Activated B cell treated with CpG ODN at 0.5 μM for 24 hours (primary cell): Measurements from ENCODE around the gene P2RY1. TPM values are rescaled to one million over a fixed set of nuclear protein-coding genes. Genes with fewer than 3 reads are reported as not detected.
"Not testable (repeated sequence)": the region's sequence is repeated elsewhere in the genome, so short reads cannot be mapped to it uniquely, and the experiment has no call there.

Source experiments
- ATAC-seq: fragments of 200-7000 bp; cut with Tn5 transposase; one replicate; pipeline ENCODE4 v1.10.0; 2021; ENCODE audit warnings: low read depth, mild to moderate bottlenecking, moderate library complexity
- CTCF ChIA-PET: fragments of 350-600 bp; sonication (Branson Sonifier 250); formaldehyde crosslinking; loops from one replicate; lab custom pipeline; 2021; ENCODE audit warnings: antibody characterized with exemption; lab: Charles Lee
- POLR2A ChIA-PET: fragments of 350-600 bp; sonication (Branson Sonifier 250); formaldehyde crosslinking; loops from one replicate; lab custom pipeline; 2021; ENCODE audit warnings: antibody characterized with exemption; lab: Charles Lee
- DNase-seq: peaks from one replicate; pipeline ENCODE4 v3.0.0; 2022
- H3K27ac Mint-ChIP-seq: one replicate; pipeline ENCODE4 v1.8.0; 2020; ENCODE audit warnings: mixed read lengths
- H3K27me3 Mint-ChIP-seq: one replicate; pipeline ENCODE4 v1.8.0; 2021; ENCODE audit warnings: mixed read lengths
- H3K36me3 Mint-ChIP-seq: one replicate; pipeline ENCODE4 v1.8.0; 2021; ENCODE audit warnings: low read depth, mixed read lengths
- H3K4me1 Mint-ChIP-seq: one replicate; pipeline ENCODE4 v1.8.0; 2021; ENCODE audit warnings: mixed read lengths
- H3K4me3 Mint-ChIP-seq: one replicate; pipeline ENCODE4 v1.8.0; 2020; ENCODE audit warnings: mild to moderate bottlenecking, mixed read lengths
- H3K9me3 Mint-ChIP-seq: one replicate; pipeline ENCODE4 v1.8.0; 2020; ENCODE audit warnings: mixed read lengths
- CTCF ChIP-seq: fragments of 200-600 bp; IDR thresholded peaks from one replicate; pipeline ENCODE4 v1.8.0; 2022; ENCODE audit warnings: antibody characterized with exemption, mild to moderate bottlenecking
- intact Hi-C: fragments of 100-400 bp; cut with micrococcal nuclease; formaldehyde crosslinking; loops from one replicate; pipeline ENCODE4 v1.15.1; 2024
- total RNA-seq: library from RNA; stranded (reverse); gene quantifications from 2 replicates; pipeline ENCODE4 v1.2.3, GENCODE V29; 2022

The P2RY1 gene
- total RNA-seq, 1 donor from 2014 or later: 0.20 TPM

DNA sequence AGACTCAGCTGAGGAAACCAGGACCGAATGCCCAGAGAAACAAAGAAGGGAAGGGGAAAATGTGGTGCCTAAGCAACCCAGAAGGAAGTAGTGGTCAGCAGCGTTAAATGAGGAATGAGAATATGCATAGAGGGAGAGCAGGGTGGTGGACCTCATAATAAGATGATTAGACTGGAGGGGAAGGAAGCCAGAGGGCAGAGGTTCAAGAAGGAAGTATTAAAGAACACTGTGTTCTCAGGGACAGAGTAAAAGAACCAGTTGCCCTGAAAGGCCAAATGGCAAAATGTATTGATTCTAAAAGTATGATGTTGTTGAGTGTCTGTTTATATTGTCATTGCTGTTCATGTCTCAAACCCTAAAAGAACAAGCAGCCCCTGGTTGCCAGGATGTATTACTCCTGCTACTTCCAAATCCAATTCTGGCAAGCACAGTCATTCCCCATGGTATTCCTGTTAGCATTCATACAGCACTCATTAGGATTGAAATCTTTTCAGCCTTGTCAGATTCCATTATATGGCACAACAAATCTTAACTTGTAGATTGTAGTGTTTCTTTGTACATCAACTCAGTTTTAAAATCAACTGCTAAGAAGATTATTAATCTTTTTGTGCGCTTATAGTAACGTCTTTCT, 23.4 kb downstream of the P2RY1 start:
- DNase-seq (no peak), ATAC-seq (no peak)
- POLR2A ChIA-PET: no interaction called here
- CTCF ChIA-PET: no interaction called here
- Mint-ChIP-seq H3K27me3 (no peaks in the 10 kb centered on the region), H3K4me3 (no peak overlapping the region), H3K27ac (no peak overlapping the region), H3K36me3 (no peaks in the 10 kb centered on the region), H3K9me3 (no peaks in the 10 kb centered on the region), H3K4me1 (no peaks in the 10 kb centered on the region)
- TF ChIP-seq CTCF: no peak
- intact Hi-C loops: no loop called here

DNA sequence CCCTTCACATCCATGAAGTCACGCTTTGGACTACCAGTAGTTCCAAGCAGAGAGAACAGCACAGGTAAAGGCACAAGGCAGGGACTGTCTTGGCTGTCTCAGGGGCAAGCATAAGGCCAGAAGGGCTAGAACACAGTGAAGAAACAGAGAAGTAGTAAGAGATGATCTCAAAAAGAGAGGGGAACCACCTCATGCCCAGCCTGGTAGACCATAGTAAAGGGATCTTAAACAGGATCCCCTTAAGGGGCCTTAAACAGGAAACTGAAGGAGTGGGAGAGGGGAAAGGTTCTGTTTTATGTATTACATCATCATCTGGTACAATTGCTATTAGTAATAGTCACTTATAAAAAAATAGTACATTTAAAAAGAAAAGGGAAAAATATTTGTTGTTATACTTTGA, 25.8 kb downstream of the P2RY1 start:
- Mint-ChIP-seq H3K9me3 (no peaks in the 10 kb centered on the region), H3K36me3 (no peaks in the 10 kb centered on the region), H3K4me3 (no peak overlapping the region), H3K27me3 (no peaks in the 10 kb centered on the region), H3K27ac (no peak overlapping the region), H3K4me1 (no peaks in the 10 kb centered on the region)
- ChIA-PET CTCF (no interaction called here), POLR2A (no interaction called here)
- no peak for ATAC-seq
- TF ChIP-seq CTCF: no peak
- DNase-seq: no peak
- intact Hi-C loops: no loop called here

- no peaks in the 10 kb centered on the region for H3K36me3 Mint-ChIP-seq
- H3K4me1 Mint-ChIP-seq: no peaks in the 10 kb centered on the region
- no peak overlapping the region for H3K4me3 Mint-ChIP-seq
- TF ChIP-seq CTCF: no peak
- no peak for DNase-seq
- intact Hi-C loops: no loop called here
- H3K9me3 Mint-ChIP-seq: no peaks in the 10 kb centered on the region
- H3K27me3 Mint-ChIP-seq: no peaks in the 10 kb centered on the region
- ChIA-PET POLR2A (no interaction called here), CTCF (no interaction called here)
- ATAC-seq: no peak
- H3K27ac Mint-ChIP-seq: no peak overlapping the region
Observed at GRCh38 chr3:152865668-152866245, 30.8 kb downstream of the P2RY1 start.

DNA sequence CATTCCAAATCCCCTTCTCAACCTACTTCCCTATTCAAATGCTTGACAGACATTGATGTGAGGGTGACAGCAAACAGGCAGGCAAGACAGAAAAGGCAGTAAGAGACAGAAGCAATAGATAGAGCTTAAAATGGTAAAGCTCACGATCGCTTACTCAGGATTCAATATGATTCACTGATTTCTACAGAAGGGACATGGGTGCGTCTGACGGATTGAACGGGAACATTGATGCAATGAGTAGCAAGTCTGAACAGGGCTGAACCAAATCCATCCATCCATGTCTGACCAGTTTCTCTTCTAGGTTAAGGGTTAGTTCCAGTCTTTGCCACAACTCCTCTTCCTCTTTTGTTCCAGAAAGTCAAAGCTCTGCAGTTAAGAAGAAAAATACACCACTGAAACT, 35.1 kb downstream of the P2RY1 start:
- ATAC-seq (no peak), DNase-seq (no peak)
- POLR2A ChIA-PET: no interaction called here
- Mint-ChIP-seq H3K4me1 (no peaks in the 10 kb centered on the region), H3K27me3 (peaks cover 5% of the 10 kb centered on the region), H3K36me3 (no peaks in the 10 kb centered on the region), H3K27ac (no peak overlapping the region), H3K4me3 (no peak overlapping the region), H3K9me3 (peaks cover 5% of the 10 kb centered on the region)
- TF ChIP-seq CTCF: no peak
- CTCF ChIA-PET: no interaction called here
- intact Hi-C loops: no loop called here

DNA sequence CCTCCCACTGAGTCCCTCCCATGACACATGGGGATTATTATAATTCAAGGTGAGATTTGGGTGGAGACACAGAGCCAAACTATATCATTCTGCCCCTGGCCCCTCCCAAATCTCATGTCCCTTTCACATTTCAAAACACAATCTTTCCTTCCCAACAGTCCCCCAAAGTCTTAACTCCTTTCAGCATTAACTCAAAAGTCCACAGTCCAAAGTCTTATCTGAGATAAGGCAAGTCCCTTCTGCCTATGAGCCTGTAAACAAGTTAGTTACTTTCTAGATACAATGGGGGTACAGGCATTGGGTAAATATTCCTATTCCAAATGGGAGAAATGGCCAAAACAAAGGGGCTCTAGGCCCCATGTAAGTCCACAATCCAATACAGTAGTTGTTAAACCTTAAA, 38.4 kb downstream of the P2RY1 start:
- H3K36me3 Mint-ChIP-seq, DNase-seq, H3K27me3 Mint-ChIP-seq, CTCF ChIA-PET, H3K27ac Mint-ChIP-seq, H3K4me3 Mint-ChIP-seq, ATAC-seq, H3K4me1 Mint-ChIP-seq, POLR2A ChIA-PET, intact Hi-C loops, H3K9me3 Mint-ChIP-seq: not testable (repeated sequence)
